Coronary artery (tissue), 2 donors: Measurements from ENCODE around the gene DYRK1A.

ENCODE experiments used
- DNase-seq: peaks from one replicate; pipeline ENCODE4 v3.0.0-alpha.2; 2017; ENCODE audit warnings: low spot score
- H3K27ac ChIP-seq, 2 donors: fragments of 200-600 bp; sonication (generic); one replicate each; pipeline ENCODE4 v1.5.1; 2016 to 2019
- H3K4me3 ChIP-seq: fragments of 200-600 bp; sonication (generic); 2 replicates; pipeline ENCODE4 v1.5.1; 2016; ENCODE audit warnings: mild to moderate bottlenecking, moderate library complexity
- TF ChIP-seq, protein P1 (sequence below): fragments of 200-600 bp; sonication (generic); IDR thresholded peaks from one replicate; pipeline ENCODE4 v1.5.1; 2019; ENCODE audit warnings: antibody characterized with exemption

The DYRK1A gene

DNA sequence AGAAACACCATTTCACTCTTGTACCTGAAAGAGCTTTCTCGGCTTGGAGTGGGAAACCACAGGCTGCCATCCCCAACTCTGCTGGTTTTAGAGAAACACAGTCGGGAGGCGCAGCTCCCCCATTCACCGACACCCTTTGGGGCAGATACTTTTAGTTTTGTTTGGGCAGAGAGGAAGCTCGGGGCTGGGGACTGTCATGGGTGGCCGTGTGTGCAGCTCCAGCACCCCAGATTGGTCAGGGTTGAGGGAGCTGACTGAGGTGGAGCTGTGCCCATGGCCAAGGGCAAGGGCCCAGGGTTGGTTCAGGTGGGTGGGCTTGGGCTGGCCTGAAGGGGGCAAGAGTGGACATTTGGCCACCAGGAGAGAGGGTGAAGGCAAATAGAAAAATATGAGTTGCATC lies 163.1 kb downstream of the DYRK1A start:
- H3K4me3 ChIP-seq, result no peak overlapping the region
- no peak overlapping the region for H3K27ac ChIP-seq
- TF ChIP-seq, protein P1, sequence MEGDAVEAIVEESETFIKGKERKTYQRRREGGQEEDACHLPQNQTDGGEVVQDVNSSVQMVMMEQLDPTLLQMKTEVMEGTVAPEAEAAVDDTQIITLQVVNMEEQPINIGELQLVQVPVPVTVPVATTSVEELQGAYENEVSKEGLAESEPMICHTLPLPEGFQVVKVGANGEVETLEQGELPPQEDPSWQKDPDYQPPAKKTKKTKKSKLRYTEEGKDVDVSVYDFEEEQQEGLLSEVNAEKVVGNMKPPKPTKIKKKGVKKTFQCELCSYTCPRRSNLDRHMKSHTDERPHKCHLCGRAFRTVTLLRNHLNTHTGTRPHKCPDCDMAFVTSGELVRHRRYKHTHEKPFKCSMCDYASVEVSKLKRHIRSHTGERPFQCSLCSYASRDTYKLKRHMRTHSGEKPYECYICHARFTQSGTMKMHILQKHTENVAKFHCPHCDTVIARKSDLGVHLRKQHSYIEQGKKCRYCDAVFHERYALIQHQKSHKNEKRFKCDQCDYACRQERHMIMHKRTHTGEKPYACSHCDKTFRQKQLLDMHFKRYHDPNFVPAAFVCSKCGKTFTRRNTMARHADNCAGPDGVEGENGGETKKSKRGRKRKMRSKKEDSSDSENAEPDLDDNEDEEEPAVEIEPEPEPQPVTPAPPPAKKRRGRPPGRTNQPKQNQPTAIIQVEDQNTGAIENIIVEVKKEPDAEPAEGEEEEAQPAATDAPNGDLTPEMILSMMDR, result no peak
- DNase-seq, result no peak

DNA sequence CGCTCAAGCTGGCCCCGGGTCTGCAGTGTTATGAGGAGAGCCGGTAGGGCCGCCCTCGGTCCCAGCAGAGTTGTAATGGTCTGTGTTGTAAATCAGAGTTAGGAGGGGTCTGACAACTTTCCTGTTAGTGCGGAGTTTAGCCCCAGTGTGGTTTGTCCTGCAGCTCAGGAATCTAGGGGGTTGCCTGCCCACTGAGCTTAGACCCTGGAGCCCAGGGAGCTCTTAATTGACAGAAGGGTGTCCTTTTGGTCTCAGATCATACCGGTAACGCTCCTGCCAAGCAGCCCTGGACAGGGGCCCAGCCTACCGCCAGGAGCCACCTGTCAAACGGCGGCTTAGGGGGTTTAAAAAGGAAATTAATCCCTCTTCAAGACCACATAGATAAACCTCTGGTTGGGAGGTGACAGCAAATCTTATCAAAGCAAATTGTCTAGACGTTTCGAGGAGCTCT lies 164.4 kb downstream of the DYRK1A start:
- DNase-seq, result no peak
- Histone ChIP-seq H3K27ac (peak overlapping the region; percentile 75 to 84), H3K4me3 (peak overlapping the region; percentile 54)
- TF ChIP-seq, protein P1, result no peak

DNA sequence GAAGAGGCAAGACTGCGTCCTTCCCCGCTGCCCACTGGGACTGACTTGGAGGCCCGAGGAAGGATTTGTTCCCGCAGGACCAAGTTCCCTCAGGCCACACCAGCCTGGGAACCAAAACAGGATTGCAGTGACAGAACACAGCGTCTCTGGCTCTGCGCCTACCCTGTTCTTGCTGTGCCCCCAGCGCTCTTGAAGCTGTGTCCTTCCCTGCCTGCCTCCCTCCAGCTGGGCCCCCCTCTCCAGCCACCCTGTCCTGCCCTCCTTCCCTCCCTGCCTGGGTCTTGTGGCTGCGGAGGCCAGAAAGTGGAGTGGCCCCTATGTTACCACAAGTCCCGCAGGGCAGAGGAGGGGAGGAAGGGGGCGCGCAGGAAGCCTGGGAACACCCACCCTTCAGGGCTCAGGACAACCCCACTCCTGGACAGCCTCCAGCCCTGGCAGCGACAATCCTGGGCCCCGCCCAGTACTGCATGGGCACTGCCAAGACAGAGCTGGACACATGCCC lies 164.9 kb downstream of the DYRK1A start:
- TF ChIP-seq, protein P1, result no peak
- Histone ChIP-seq H3K4me3 (peak overlapping the region; percentile 54), H3K27ac (peak overlapping the region; percentile 75 to 84)
- DNase-seq, result peak; percentile 84

DNA sequence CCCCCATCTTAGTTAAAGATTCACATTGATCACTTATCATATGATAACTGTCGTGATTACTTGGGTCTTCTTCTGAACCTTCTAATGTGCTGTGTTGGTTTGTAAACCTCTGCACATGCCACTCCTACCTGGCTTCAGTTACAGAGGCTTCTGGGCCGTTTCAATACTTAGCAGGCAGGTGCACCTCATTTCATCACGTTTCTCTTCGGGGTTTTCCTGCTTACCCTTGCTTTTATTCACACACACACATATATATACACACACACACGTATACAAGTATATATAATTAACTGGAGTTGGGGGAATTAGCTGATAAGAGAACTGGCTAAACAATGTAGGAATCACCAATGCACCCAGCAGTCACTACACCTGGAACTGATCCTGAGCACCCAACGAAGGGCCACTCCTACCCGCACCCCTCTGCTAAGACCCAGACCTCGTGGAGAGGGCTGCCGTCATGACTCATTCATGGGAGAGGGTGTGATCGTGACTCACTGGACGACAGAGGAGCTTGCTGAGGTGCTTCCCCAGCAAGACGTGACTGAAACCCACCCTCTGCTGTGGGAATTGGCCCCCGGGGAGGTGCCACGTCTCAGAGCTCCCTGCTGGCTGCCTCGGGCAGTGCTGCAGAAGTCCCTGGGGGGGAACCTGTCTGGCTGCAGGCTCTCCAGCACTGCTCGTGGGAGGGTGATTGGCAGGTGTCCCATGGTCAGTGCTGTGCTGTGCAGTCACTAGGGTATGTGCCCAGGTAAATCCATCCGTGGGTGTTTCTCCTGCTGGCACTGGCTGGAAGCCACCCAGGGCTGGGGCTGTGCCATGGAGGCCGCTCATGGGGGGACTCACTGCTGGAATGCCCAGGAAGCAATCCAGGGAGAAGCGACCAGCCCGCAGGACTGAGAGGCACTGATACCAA lies 166.6 kb downstream of the DYRK1A start:
- Histone ChIP-seq H3K4me3 (no peak overlapping the region), H3K27ac (no peak overlapping the region)
- no peak for DNase-seq
- TF ChIP-seq, protein P1, result no peak

DNA sequence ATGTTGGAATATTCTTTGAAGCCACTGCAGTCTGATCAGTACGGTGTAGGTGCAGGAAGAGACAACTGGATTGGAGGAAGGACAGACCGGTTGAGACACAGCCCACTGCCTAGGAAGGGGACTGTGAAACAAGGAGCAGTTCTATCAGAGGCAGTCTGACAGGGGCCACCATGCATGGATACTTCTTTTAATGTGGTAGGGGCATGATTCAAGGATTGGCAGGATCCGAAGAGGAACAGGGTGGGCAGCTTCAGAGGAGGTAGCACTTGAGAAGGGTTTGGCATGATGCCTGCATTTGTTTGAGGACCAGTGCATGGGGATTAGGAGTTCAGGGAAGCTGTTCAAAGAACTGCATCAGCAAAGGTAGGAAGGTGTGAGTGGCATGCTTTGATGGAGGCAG lies 167.9 kb downstream of the DYRK1A start:
- Histone ChIP-seq H3K4me3 (no peak overlapping the region), H3K27ac (no peak overlapping the region)
- TF ChIP-seq, protein P1, result no peak
- no peak for DNase-seq

DNA sequence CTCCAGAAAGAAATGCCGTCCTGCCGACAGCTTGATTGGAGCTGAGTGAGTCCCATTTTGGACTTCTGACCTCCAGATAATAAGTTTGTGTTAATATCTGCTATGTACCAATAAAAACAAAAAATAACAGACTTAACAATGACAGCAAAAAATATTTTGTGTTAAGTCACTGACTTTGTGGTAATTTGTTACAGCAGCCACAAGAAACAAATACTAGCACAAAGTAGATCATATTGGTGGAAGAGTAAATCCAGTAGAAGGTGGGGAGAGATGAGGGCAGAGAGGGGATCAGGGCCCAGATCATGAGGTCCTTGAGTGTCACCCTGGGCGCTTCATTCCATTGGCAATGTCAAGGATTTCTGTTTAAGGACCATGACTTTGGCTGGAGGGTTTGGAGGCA lies 168.6 kb downstream of the DYRK1A start:
- TF ChIP-seq, protein P1, result no peak
- H3K4me3 ChIP-seq, result no peak overlapping the region
- no peak overlapping the region for H3K27ac ChIP-seq
- DNase-seq, result no peak

DNA sequence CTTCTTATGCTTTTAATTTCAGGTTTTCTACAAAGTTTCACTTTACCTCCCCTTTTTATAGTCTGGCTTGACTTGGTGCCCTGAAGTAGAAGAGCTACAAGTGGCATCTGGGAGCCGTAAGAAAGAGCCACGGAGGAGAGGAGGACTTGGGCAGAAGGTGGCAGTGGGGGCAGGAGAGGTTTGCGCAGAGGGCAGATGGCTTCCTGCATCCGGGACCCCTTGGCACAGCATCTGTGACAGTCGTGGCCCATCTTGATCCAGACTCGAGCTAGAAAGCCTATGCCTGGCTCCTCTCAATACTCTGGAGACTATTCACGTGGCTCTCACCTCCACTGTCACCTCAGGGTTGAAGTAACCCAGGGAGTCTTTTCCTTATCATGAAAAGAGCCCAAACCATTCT lies 169.1 kb downstream of the DYRK1A start:
- Histone ChIP-seq H3K4me3 (no peak overlapping the region), H3K27ac (no peak overlapping the region)
- TF ChIP-seq, protein P1, result no peak
- DNase-seq, result no peak
